Erythroblast (primary cell): ENCODE data around the gene SARDH.
"Not testable (repeated sequence)": the region's sequence is repeated elsewhere in the genome, so short reads cannot be mapped to it uniquely, and the experiment has no call there.

Experiments
- GATA1 ChIP-seq: IDR thresholded peaks from 2 replicates; pipeline ENCODE4 v1.6.1; 2011; ENCODE audit warnings: low read depth, mild to moderate bottlenecking, control low read depth, low read length, moderate library complexity
- POLR2A ChIP-seq: IDR thresholded peaks from 2 replicates; pipeline ENCODE4 v1.6.1; 2011; ENCODE audit warnings: mild to moderate bottlenecking, low read length

DNA sequence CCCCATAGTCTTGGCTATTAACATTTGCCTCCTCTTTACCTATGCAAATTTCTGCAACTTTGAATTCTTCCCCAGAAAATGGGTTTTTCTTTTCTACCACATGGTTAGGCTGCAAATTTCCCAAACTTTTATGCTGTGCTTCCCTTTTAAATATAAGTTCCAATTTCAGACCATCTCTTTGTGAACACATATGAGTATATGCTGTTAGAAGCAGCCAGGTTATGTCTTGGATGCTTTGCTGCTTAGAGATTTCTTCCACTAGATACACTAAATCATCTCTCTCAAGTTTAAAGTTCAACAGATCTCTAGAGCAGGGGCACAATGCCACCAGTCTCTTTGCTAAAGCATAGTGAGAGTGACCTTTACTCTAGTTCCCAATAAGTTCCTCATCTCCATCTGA, 112.1 kb downstream of the SARDH start:
- not testable (repeated sequence) for TF ChIP-seq POLR2A, GATA1
